NB4 (cell line): ENCODE results near the gene CNNM2.

Source experiments
- DNase-seq: peaks from one replicate; pipeline ENCODE4 v3.0.0; 2010; ENCODE audit warnings: low read depth
- H3K4me3 ChIP-seq: one replicate; pipeline ENCODE4 v1.5.1; 2011; ENCODE audit warnings: mild to moderate bottlenecking, low read depth, low read length, moderate library complexity
- CTCF ChIP-seq: IDR thresholded peaks from one replicate; pipeline ENCODE4 v1.5.1; 2012; ENCODE audit warnings: low read depth, low read length
- MAX ChIP-seq: IDR thresholded peaks from 2 replicates; pipeline ENCODE4 v1.6.1; 2011; ENCODE audit warnings: low read depth, low read length
- MYC ChIP-seq: IDR thresholded peaks from 2 replicates; pipeline ENCODE4 v1.6.1; 2011; ENCODE audit warnings: low read depth, low read length
- POLR2A ChIP-seq: IDR thresholded peaks from 2 replicates; pipeline ENCODE4 v1.6.1; 2011; ENCODE audit warnings: mild to moderate bottlenecking; ENCODE audit not compliant: insufficient read length; ENCODE audit errors: extremely low read depth

The CNNM2 gene

GRCh38 chr10:103102195-103102594 lies 184.1 kb downstream of the CNNM2 start:
- DNase-seq = no peak
- TF ChIP-seq MAX = no peak
- TF ChIP-seq MYC = no peak
- TF ChIP-seq POLR2A = no peak
- no peak for TF ChIP-seq CTCF
- H3K4me3 ChIP-seq = no peak overlapping the region

GRCh38 chr10:103103989-103104388 lies 185.9 kb downstream of the CNNM2 start:
- H3K4me3 ChIP-seq = no peak overlapping the region
- no peak for DNase-seq
- TF ChIP-seq MAX (no peak), CTCF (no peak), POLR2A (no peak), MYC (no peak)

- no peak for DNase-seq
- TF ChIP-seq CTCF = no peak
- H3K4me3 ChIP-seq = no peak overlapping the region
These were observed 186.6 kb downstream of the CNNM2 start for GRCh38 chr10:103104721-103105120.

- no peak overlapping the region for H3K4me3 ChIP-seq
- DNase-seq = no peak
These were observed 187.4 kb downstream of the CNNM2 start for GRCh38 chr10:103105462-103105861.

GRCh38 chr10:103106539-103106938 lies 188.4 kb downstream of the CNNM2 start:
- H3K4me3 ChIP-seq = no peak overlapping the region
- DNase-seq = no peak
- TF ChIP-seq MYC = no peak
- TF ChIP-seq MAX = no peak
- TF ChIP-seq CTCF = no peak
- no peak for TF ChIP-seq POLR2A

More at GRCh38 chr10:103105462-103105861, 187.4 kb downstream of the CNNM2 start:
- TF ChIP-seq MYC (no peak), MAX (no peak), CTCF (no peak), POLR2A (no peak)

- TF ChIP-seq MYC (no peak), MAX (no peak), CTCF (no peak), POLR2A (no peak)
- H3K4me3 ChIP-seq = no peak overlapping the region
- no peak for DNase-seq
These were observed 191.7 kb downstream of the CNNM2 start for GRCh38 chr10:103109821-103110220.
